Omental fat pad (tissue), 4 donors: Measurements from ENCODE around the gene FAAH. TPM values are rescaled to one million over a fixed set of nuclear protein-coding genes. Genes with fewer than 3 reads are reported as not detected.

Experiments used
- ATAC-seq: fragments of 150-250 bp; one replicate; pipeline ENCODE4 v1.9.1; 2016; ENCODE audit warnings: mild to moderate bottlenecking, moderate library complexity; ENCODE audit not compliant: low FRiP score
- DNase-seq: peaks from one replicate; pipeline ENCODE4 v3.0.0-alpha.2; 2019; ENCODE audit warnings: low spot score
- CTCF ChIP-seq, 3 donors: fragments of 450-650 bp; IDR thresholded peaks; one replicate each; pipeline ENCODE4 v1.5.1; 2016 to 2017; ENCODE audit warnings: antibody characterized with exemption in 3 of 3, mild to moderate bottlenecking in 3 of 3, moderate library complexity in 2 of 3
- total RNA-seq, 4 donors: library from RNA; depleted of rRNA; stranded (reverse); fragments of >200 nt; gene quantifications; one replicate each; pipeline ENCODE4 v1.1.0, GENCODE V29; 2016

FAAH gene
- total RNA-seq, 4 donors from 2014 or later = 11.5 to 36.4 (median 20.3) TPM

- TF ChIP-seq CTCF (IDR thresholded peaks at IDR 0.05) = no peak
- no peak for DNase-seq
- no peak for ATAC-seq
These were observed 55.4 kb downstream of the FAAH start for GRCh38 chr1:46449223-46450159.

DNA sequence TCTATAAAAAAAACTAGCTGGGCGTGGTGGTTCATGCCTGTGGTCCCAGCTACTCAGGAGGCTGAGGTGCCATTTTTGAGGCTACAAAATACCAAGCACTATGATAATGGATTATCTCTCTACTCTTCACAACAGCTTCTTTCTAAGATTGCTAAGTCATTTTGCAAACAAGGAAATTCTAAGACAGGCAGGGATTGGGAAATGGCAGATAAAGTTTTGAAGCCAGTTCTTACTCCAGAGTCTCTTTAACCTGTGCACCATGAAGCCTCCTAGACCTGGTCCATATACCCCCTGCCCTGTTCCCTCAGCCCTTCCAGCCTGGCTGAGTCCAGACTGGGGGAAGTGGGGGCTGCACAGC is 56.0 kb downstream of the FAAH start:
- TF ChIP-seq CTCF (IDR thresholded peaks at IDR 0.05) = no peak
- DNase-seq = no peak
- ATAC-seq = no peak

DNA sequence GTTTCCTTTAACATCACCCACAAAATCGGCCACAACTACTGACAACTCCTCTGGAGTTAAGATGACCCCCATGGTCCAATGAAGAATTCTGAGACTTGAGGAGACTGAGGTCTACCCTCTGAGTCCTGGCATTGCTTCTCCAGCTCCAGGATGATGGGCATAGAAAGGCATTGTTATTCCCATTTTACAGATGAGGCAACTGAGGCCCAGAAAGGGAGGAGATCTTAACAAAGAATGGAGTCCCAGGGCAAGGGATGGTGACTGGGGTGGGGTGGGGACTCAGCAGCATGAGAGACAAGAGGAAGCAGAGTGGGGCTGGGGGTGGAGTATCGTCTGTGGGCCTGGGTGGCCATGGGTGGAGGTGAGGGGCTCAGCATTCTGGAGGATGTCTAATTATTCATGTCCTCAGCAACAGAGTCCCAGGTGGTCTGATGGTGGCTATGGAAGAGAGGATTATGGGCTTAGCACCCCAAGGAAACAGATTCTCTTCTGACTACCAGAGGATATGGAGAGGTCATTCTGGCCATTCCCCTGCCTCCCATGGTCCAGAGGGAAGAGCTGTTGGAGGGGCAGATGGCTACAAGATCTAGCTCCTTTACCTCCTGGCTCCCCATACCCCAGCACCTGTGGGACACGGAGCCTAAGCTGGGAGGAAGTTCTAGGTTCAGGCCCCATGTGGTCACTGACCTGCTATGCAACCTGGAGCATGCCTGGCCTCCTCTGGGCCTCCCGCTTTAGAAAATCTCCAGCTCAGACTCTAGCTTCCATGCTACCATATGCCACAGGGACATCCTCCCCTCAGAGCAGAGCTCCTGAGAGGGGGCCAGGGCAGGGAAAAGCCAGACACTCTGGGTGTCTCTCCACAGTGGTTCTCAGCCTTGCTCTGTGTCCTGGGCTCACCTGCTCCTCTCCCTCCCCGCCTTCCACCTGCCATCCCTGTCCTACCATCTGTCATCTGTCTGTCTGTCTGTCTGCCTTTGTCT is 58.1 kb downstream of the FAAH start:
- TF ChIP-seq CTCF (IDR thresholded peaks at IDR 0.05) = no peak
- ATAC-seq = no peak
- DNase-seq = no peak

DNA sequence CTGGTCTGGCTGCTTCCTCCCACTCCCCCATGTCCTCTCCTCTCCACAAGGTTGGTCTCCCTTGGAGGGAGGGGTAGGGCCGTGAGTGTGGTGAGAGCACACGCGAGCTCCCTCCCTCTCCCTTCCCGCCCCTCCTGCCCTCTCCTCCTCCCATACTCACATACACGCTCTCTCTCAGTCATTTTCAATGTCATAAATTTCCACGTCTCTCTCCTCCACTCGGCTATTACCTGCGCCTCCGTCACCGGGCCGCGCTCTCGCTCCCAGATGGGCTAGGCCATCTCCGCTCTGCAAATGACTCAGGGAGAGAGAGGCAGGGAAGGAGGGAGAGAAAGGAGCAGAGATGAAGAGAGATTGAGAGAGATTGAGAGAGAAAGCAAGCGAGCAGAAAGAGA is 58.8 kb downstream of the FAAH start:
- no peak for DNase-seq
- TF ChIP-seq CTCF (IDR thresholded peaks at IDR 0.05) = no peak
- ATAC-seq = no peak

DNA sequence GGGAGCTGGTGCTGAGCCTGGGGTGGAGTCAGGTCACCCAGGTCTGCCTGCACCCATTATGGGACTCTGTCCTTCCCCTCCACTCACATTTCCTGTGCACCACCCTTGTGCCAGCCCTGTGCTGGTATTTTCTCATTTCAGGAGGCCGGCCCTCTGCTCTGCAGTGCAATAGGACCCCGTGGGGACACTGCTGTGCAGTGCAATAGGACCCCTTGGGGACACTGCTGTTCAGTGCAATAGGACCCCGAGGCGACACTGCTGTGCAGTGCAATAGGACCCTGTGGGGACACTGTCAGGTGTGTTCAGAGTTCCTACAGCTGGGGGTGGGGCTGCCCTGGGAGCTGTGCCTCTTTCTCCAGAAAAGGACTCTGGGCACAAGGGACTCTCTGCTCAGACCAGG is 59.3 kb downstream of the FAAH start:
- no peak for DNase-seq
- TF ChIP-seq CTCF (IDR thresholded peaks at IDR 0.05) = no peak
- no peak for ATAC-seq

GRCh38 chr1:46455951-46456350 is 61.8 kb downstream of the FAAH start:
- ATAC-seq (no peak), DNase-seq (no peak)
- no peak for TF ChIP-seq CTCF (IDR thresholded peaks at IDR 0.05)
